HG02763 (cell line): ENCODE results near the gene SOHLH2.

Experiments
- ATAC-seq: cut with Tn5 transposase; IDR thresholded peaks from one replicate; pipeline ENCODE4 v1.9.1; 2021; ENCODE audit warnings: mild to moderate bottlenecking, moderate library complexity; ENCODE audit not compliant: unreplicated experiment

Gene SOHLH2

GRCh38 chr13:36214163-36214921 lies at the start of gene SOHLH2:
TSS of gene SOHLH2 (minus strand) at chr13:36214556. CDS start at chr13:36214526, 30 bp downstream.
- ATAC-seq, result no peak

GRCh38 chr13:36261976-36262375 lies 47.6 kb upstream of the SOHLH2 start:
- no peak for ATAC-seq

- no peak for ATAC-seq
Observed at GRCh38 chr13:36261011-36261410, 46.7 kb upstream of the SOHLH2 start.

GRCh38 chr13:36259361-36260137 lies 45.2 kb upstream of the SOHLH2 start:
- no peak for ATAC-seq

GRCh38 chr13:36258831-36259230 lies 44.5 kb upstream of the SOHLH2 start:
- ATAC-seq, result no peak

- no peak for ATAC-seq
Observed at GRCh38 chr13:36251526-36251925, 37.2 kb upstream of the SOHLH2 start.

GRCh38 chr13:36251017-36251416 lies 36.7 kb upstream of the SOHLH2 start:
- no peak for ATAC-seq

GRCh38 chr13:36248700-36249099 lies 34.3 kb upstream of the SOHLH2 start:
- no peak for ATAC-seq

GRCh38 chr13:36244990-36245389 lies 30.6 kb upstream of the SOHLH2 start:
- ATAC-seq, result no peak

- ATAC-seq, result no peak
Observed at GRCh38 chr13:36244073-36244472, 29.7 kb upstream of the SOHLH2 start.

GRCh38 chr13:36242761-36243160 lies 28.4 kb upstream of the SOHLH2 start:
- ATAC-seq, result no peak

GRCh38 chr13:36231236-36231635 lies 16.9 kb upstream of the SOHLH2 start:
- ATAC-seq, result no peak

- ATAC-seq, result no peak
Observed at GRCh38 chr13:36224730-36225129, 10.4 kb upstream of the SOHLH2 start.

- no peak for ATAC-seq
Observed at GRCh38 chr13:36219883-36220282, 5.5 kb upstream of the SOHLH2 start.

GRCh38 chr13:36217456-36217855 lies 3.1 kb upstream of the SOHLH2 start:
- ATAC-seq, result no peak

- no peak for ATAC-seq
Observed at GRCh38 chr13:36212789-36213188, 1.6 kb downstream of the SOHLH2 start.

GRCh38 chr13:36211567-36211966 lies 2.8 kb downstream of the SOHLH2 start:
- no peak for ATAC-seq

- ATAC-seq, result no peak
Observed at GRCh38 chr13:36210738-36211137, 3.6 kb downstream of the SOHLH2 start.

GRCh38 chr13:36207672-36208071 lies 6.7 kb downstream of the SOHLH2 start:
- ATAC-seq, result no peak

GRCh38 chr13:36193151-36193855 lies 21.1 kb downstream of the SOHLH2 start:
- ATAC-seq, result no peak

- no peak for ATAC-seq
Observed at GRCh38 chr13:36192166-36192565, 22.2 kb downstream of the SOHLH2 start.

GRCh38 chr13:36190771-36191170 lies 23.6 kb downstream of the SOHLH2 start:
- no peak for ATAC-seq
